ENCODE measurements around the gene MSX1. TPM values are rescaled to one million over a fixed set of nuclear protein-coding genes. Genes with fewer than 3 reads are reported as not detected.
A peak's percentile ranks its signal among the peaks of the same experiment; 100 is the strongest.

MSX1 gene
- total RNA-seq, 2 experiments from 2014 or later: not detected

DNA sequence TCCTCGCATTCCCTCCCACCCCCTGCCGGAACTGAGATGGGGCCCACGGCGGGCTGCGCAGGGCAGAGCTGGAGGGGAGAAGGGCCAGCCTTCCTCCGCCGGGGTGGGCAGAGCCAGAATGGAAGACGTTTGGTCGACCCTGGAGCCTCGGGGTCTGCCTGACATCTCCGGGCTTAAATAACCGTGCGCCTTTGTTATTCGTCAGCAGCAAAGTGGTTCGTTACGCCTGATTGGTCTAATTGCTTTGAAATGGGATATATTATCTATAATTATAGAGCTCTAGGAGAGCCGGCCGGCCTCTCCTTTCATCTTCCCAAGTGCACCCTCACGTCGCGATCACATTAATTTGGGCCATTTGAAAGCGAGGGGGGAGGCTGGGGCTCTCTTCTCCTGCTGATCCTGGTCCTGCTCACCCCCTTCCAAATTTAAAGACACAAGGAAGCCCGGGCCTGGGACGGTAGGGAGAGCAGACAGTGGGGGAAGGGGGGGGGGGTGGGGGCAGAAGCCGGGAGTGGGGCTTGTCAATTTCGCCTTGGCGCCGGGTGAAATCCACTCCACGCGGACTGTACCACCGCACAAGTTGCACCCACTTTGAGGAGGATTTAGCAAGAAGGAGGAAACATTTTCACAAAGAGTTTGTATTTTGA lies 4.7 kb upstream of the MSX1 start:
- H3K9me3 Mint-ChIP-seq: no peaks in the 10 kb centered on the region
- no peak overlapping the region for H3K4me3 Mint-ChIP-seq
- CTCF ChIA-PET: no interaction called here
- H3K27ac Mint-ChIP-seq: no peak overlapping the region
- H3K27me3 Mint-ChIP-seq (ENCODE audit: low read depth): peaks cover 77% of the 10 kb centered on the region
- DNase-seq: no peak
- intact Hi-C loops (cut with micrococcal nuclease): loop anchor here (5.0 to 10.0 kb wide), 2 partner anchors 190 to 467 kb away; partner anchors contain the start of gene NSG1
- peaks cover 41% of the 10 kb centered on the region for H3K4me1 Mint-ChIP-seq (ENCODE audit: low read depth)
- H3K36me3 Mint-ChIP-seq (ENCODE audit: low read depth): no peaks in the 10 kb centered on the region

- Mint-ChIP-seq H3K4me1 (ENCODE audit: low read depth) (peaks cover 42% of the 10 kb centered on the region), H3K27ac (no peak overlapping the region), H3K27me3 (ENCODE audit: low read depth) (peaks cover 78% of the 10 kb centered on the region), H3K36me3 (ENCODE audit: low read depth) (no peaks in the 10 kb centered on the region), H3K9me3 (no peaks in the 10 kb centered on the region), H3K4me3 (no peak overlapping the region)
- CTCF ChIA-PET: interaction anchor here (0.7 kb wide), 1 partner anchor 277 kb away, joined by 3 read pairs; no protein-coding TSS in a partner anchor
- intact Hi-C loops (cut with micrococcal nuclease): loop anchor here (1.0 to 10.0 kb wide), 4 partner anchors 10 to 468 kb away; partner anchors contain the start of gene NSG1
- DNase-seq: no peak
Observed at GRCh38 chr4:4855301-4856070, 4.0 kb upstream of the MSX1 start.

GRCh38 chr4:4856071-4857000 lies 3.1 kb upstream of the MSX1 start:
- CTCF ChIA-PET: interaction anchor here (0.7 kb wide), 1 partner anchor 278 kb away, joined by 3 read pairs; no protein-coding TSS in a partner anchor
- Mint-ChIP-seq H3K9me3 (no peaks in the 10 kb centered on the region), H3K27ac (no peak overlapping the region), H3K4me1 (ENCODE audit: low read depth) (peaks cover 50% of the 10 kb centered on the region), H3K27me3 (ENCODE audit: low read depth) (peaks cover 79% of the 10 kb centered on the region), H3K36me3 (ENCODE audit: low read depth) (no peaks in the 10 kb centered on the region), H3K4me3 (peak overlapping the region; percentile 60)
- DNase-seq: no peak
- intact Hi-C loops (cut with micrococcal nuclease): loop anchor here (1.0 to 10.0 kb wide), 4 partner anchors 9 to 469 kb away; partner anchors contain the start of gene NSG1

GRCh38 chr4:4857001-4857808 lies 2.3 kb upstream of the MSX1 start:
- CTCF ChIA-PET: no interaction called here
- Mint-ChIP-seq H3K9me3 (no peaks in the 10 kb centered on the region), H3K27ac (no peak overlapping the region), H3K4me1 (ENCODE audit: low read depth) (peaks cover 56% of the 10 kb centered on the region), H3K4me3 (peak overlapping the region; percentile 14), H3K36me3 (ENCODE audit: low read depth) (no peaks in the 10 kb centered on the region), H3K27me3 (ENCODE audit: low read depth) (peaks cover 82% of the 10 kb centered on the region)
- DNase-seq: no peak
- intact Hi-C loops (cut with micrococcal nuclease): loop anchor here (2.0 to 10.0 kb wide), 3 partner anchors 14 to 470 kb away; partner anchors contain the start of gene NSG1

DNA sequence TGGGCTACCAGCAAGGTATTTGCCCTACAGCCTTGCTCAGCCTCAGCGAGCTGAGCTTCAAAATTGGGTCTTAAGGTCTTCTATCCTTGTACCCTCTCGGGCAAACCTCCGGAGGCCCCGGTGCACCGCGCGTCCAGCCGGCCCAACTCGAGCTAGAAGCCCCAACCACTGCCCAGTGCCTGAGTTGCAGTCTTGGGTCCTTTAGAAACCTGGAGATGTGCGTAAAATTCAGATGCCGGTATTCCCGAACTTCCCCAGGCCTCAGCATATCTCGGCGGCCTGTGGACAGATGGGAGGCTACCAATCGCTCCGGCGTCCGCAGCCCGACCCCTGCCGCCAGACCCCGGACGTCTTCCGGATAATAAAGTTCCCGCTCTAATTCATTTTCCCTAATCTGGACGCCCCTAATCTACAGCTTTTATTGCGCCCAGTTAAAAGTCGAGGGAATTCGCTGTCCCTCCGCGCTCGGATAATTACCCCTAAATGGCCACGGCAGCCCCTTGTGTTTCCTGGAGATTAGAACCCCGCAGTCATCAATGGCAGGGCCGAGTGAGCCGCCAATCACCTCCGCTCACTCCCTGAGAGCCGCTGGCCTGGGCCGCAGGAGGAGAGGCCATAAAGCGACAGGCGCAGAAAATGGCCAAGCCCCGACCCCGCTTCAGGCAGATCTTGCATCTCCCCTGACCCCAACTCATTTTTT lies 1.5 kb upstream of the MSX1 start:
- intact Hi-C loops (cut with micrococcal nuclease): loop anchor here (2.0 to 10.0 kb wide), 3 partner anchors 13 to 471 kb away; partner anchors contain the start of gene NSG1
- no peak overlapping the region for H3K27ac Mint-ChIP-seq
- H3K27me3 Mint-ChIP-seq (ENCODE audit: low read depth): peaks cover 79% of the 10 kb centered on the region
- CTCF ChIA-PET: interaction anchor here (0.7 to 0.8 kb wide), 2 partner anchors 244 to 368 kb away, joined by 3 to 4 read pairs; no protein-coding TSS in a partner anchor
- DNase-seq: no peak
- H3K4me3 Mint-ChIP-seq: no peak overlapping the region
- H3K4me1 Mint-ChIP-seq (ENCODE audit: low read depth): peaks cover 52% of the 10 kb centered on the region
- H3K36me3 Mint-ChIP-seq (ENCODE audit: low read depth): no peaks in the 10 kb centered on the region
- H3K9me3 Mint-ChIP-seq: no peaks in the 10 kb centered on the region

GRCh38 chr4:4858527-4859324 lies 739 bp upstream of the MSX1 start:
- Mint-ChIP-seq H3K36me3 (ENCODE audit: low read depth) (no peaks in the 10 kb centered on the region), H3K27ac (no peak overlapping the region), H3K4me1 (ENCODE audit: low read depth) (peaks cover 46% of the 10 kb centered on the region), H3K9me3 (no peaks in the 10 kb centered on the region), H3K27me3 (ENCODE audit: low read depth) (peaks cover 75% of the 10 kb centered on the region), H3K4me3 (peak overlapping the region; percentile 18)
- intact Hi-C loops (cut with micrococcal nuclease): loop anchor here (5.0 to 10.0 kb wide), 2 partner anchors 194 to 471 kb away; partner anchors contain the start of gene NSG1
- CTCF ChIA-PET: interaction anchor here (0.7 to 0.8 kb wide), 2 partner anchors 245 to 368 kb away, joined by 3 to 4 read pairs; no protein-coding TSS in a partner anchor
- DNase-seq: no peak

GRCh38 chr4:4859799-4860599 lies 534 bp downstream of the MSX1 start:
- H3K36me3 Mint-ChIP-seq (ENCODE audit: low read depth): no peaks in the 10 kb centered on the region
- no peaks in the 10 kb centered on the region for H3K9me3 Mint-ChIP-seq
- CTCF ChIA-PET: no interaction called here

DNA sequence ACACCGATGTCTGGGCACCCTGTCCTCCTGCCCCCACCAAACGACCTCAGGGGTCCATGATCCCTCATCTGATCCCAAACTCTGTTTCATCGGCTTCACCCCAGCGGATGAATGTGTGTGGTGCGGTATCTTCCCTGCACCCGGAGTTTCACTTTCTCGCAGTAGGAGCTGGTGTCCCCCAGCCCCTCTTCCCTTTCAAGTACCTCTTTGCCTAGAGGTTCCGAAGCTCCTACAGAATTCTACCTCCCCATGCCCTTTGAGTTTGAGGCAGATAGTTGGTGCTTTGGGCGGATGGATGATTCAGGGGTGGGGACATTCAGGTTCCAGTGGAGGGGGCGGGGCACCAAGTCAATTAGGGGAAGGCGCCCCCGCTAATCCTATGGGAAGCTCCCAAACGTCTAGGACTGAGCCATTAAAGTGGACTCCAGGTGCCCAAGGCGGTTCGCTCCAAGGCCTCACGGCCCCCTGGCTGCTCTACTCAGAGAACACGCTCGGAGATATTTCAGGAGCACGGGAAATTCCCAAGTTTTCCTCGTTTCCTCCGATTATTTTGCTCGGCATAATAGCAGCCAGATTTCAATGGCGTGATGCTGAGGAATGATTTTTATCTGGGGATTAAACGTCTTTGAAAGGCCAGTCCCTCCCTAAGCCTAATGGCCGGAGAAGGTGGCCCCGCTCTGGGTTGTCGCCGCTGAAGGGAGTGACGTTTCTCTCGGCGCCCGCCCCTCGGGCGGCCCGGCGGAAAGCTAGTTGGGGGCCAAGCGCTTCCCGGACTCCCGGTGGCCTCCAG lies 1.3 kb downstream of the MSX1 start:
- intact Hi-C loops (cut with micrococcal nuclease): no loop called here
- CTCF ChIA-PET: no interaction called here
- peak overlapping the region; percentile 61 for H3K4me3 Mint-ChIP-seq
- H3K27me3 Mint-ChIP-seq (ENCODE audit: low read depth): peaks cover 77% of the 10 kb centered on the region
- DNase-seq: no peak
- no peaks in the 10 kb centered on the region for H3K9me3 Mint-ChIP-seq
- H3K27ac Mint-ChIP-seq: no peak overlapping the region
- no peaks in the 10 kb centered on the region for H3K36me3 Mint-ChIP-seq (ENCODE audit: low read depth)
- H3K4me1 Mint-ChIP-seq (ENCODE audit: low read depth): peaks cover 42% of the 10 kb centered on the region

More at GRCh38 chr4:4859799-4860599, 534 bp downstream of the MSX1 start:
- Mint-ChIP-seq H3K27ac (no peak overlapping the region), H3K27me3 (ENCODE audit: low read depth) (peaks cover 77% of the 10 kb centered on the region), H3K4me3 (peak overlapping the region; percentile 61), H3K4me1 (ENCODE audit: low read depth) (peaks cover 46% of the 10 kb centered on the region)
- DNase-seq: no peak
- intact Hi-C loops (cut with micrococcal nuclease): loop anchor here (5.0 to 10.0 kb wide), 2 partner anchors 195 to 473 kb away; partner anchors contain the start of gene NSG1

DNA sequence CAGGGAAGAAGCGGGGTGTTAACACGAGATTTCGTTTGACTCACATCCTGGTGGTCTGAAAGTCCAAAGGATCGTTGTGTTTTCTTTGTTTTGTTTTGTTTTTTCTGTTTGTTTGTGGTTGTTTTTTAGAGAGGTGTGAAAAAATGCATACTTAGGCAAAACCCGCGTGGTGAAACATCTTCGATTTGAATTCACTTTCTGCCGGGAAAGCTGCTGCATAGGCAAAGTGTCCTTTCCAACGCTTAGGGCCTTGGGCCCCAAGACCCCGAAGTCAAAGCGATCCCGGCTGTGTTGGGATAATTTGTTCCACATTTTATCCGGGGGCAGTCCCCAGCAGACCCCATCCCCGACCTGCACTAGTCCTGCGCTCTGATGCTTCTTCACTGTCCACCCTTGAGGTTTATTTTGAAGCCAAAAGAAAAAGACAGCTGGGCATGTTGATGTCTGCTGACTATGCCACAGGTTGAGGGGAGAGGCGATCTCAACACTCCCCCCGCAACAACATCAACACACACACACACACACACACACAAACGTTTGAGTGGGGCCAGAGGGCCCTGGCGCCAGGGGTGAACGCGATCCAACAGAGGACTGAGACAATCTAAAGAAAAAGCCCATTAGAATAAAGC lies 2.0 kb downstream of the MSX1 start:
- no peak overlapping the region for H3K4me3 Mint-ChIP-seq
- H3K4me1 Mint-ChIP-seq (ENCODE audit: low read depth): peaks cover 41% of the 10 kb centered on the region
- peaks cover 77% of the 10 kb centered on the region for H3K27me3 Mint-ChIP-seq (ENCODE audit: low read depth)
- H3K9me3 Mint-ChIP-seq: no peaks in the 10 kb centered on the region
- DNase-seq: no peak
- intact Hi-C loops (cut with micrococcal nuclease): no loop called here
- no peaks in the 10 kb centered on the region for H3K36me3 Mint-ChIP-seq (ENCODE audit: low read depth)
- CTCF ChIA-PET: no interaction called here
- no peak overlapping the region for H3K27ac Mint-ChIP-seq
